NCI-H1092 treated with DMSO at 0.1 percent for 48 hours (cell line): Measurements from ENCODE around the gene PTPRN2.
"Not testable (repeated sequence)": the region's sequence is repeated elsewhere in the genome, so short reads cannot be mapped to it uniquely, and the experiment has no call there.

Source experiments
- DNase-seq: peaks from one replicate; lab custom pipeline; 2025; lab: John Stamatoyannopoulos, UW

The PTPRN2 gene

GRCh38 chr7:158443688-158444483 is 143.7 kb downstream of the PTPRN2 start:
- no peak for DNase-seq

GRCh38 chr7:158443014-158443687 is 144.5 kb downstream of the PTPRN2 start:
- no peak for DNase-seq

DNA sequence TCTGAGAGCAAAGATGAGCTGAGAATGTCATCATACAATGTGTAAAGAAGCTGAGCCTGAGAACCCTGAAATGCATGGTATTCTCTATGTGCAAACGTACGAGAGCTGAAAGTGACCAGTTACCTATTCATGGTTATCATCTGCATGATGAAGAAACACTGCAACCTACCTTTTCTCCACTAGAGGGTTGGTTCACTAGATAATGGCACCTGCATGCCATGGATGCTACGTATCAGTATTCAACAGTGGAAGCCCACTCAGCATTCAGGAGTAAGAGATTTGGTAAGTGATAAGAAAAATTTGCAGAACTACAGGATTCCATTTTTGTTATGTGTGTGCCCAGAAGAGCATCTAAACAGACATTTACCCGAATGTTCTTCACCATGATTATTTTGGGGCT is 145.4 kb downstream of the PTPRN2 start:
- DNase-seq, result peak; percentile 15

GRCh38 chr7:158439035-158439434 is 148.6 kb downstream of the PTPRN2 start:
- no peak for DNase-seq

DNA sequence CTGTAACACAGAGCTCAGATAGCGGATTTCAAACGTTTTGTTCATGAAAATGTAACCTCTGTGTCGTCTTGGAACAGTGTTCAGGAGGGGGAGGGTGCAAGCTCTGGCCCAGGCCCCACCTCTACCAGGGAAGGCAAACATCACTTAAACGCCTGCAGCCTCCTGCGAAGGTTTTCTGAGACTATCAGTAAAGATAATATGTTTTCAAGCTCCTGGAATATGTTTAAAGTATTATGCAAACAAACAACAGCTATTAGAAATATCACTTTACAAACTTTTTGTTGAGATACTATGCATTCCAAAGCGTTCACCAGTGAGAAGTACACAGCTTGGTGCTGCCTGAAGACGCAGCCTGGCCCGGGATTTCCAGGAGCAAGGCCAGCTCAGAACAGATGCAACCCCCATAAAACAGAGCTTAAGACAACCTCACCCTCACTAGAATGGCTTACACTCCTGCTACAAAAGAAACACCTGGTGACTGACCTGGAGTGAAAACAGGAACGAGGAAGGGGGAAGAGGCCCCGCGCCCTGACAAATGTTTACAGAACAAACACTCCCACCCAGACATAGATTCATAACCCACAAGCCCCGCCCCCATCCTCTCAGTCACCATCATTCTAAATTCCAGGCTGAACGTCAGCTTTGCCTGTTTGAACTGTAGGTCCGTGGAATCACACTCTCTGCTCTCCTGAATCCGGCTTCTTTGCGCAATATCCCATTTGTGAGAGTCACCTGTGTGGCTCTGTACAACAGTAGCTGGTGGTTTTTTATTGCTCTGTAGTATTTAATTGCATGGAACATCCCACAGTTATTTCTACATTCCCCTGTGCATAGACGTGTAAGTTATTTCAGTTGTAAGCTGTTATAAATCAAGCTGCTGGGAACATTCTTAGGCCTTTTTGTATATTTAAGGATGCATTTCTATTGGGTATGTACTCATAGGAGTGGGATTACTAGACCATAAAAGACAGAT is 155.0 kb downstream of the PTPRN2 start:
- peak; percentile 96 for DNase-seq

- no peak for DNase-seq
These were observed 155.7 kb downstream of the PTPRN2 start for GRCh38 chr7:158431941-158432347.

DNA sequence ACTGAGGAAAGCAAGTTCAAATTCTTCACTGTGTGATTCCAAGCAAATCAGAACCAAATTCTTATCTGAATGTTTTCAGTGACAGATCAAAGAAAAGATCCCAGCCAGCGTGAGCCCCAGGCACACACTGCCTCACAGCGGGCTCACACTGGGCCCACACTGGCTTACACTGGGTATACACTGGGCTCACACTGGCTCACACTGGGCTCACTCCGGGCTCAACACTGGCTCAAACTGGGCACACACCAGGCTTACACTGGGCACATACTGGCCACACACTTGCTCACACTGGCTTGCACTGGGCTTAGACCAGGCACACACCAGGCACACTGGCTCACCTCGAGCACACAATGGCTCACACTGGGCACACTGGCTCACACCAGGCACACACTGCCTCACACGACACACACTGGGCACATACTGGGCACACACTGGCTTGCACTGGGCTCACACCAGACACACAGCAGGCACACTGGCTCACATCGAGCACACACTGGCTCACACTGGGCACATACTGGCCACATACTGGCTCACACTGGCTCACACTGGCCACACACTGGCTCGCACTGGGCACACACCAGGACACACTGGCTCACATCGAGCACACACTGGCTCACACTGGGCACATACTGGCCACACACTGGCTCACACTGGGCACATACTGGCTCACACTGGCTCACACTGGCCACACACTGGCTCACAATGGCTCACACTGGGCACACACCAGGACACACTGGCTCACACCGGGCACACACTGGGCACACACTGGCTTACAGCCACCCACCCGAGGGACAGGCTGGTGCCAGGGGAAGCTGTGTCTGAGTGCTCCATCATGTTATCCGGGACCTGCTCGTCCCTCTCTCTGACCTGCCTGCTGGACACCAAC is 156.3 kb downstream of the PTPRN2 start:
- DNase-seq, result no peak

DNA sequence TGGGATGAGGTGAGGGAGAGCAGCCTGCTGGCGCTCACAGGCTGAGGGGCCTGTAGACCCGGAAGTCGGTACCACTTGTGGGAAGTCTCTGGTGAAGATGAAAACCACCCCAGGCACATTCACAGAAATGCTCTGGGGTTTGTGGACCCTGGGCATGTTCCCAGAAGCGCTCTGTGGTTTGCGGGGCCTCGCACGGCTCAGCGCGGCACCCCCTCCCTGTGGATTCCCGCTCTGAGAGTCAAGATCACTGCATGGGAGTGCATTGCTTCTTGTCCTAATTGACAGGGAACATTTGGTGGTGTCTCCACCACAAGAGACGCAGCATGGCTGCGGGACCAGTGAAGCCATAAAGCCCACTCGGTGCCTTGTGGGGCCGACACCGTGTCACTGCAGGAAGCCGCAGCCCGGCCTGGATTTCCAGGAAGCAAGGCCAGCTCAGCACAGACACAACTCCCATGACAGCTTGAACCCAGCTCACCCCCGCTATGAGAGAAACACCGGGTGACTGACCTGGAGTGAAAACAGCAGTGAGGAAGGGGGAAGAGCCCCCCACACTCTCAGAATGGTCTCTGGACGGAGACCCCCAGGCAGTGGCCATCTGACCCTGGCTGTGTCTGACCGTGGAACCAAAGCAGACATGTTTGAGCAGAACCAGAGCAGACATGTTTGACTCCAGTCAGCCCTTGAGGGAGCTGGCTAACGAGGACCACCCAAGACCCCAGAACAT is 157.2 kb downstream of the PTPRN2 start:
- DNase-seq, result no peak

DNA sequence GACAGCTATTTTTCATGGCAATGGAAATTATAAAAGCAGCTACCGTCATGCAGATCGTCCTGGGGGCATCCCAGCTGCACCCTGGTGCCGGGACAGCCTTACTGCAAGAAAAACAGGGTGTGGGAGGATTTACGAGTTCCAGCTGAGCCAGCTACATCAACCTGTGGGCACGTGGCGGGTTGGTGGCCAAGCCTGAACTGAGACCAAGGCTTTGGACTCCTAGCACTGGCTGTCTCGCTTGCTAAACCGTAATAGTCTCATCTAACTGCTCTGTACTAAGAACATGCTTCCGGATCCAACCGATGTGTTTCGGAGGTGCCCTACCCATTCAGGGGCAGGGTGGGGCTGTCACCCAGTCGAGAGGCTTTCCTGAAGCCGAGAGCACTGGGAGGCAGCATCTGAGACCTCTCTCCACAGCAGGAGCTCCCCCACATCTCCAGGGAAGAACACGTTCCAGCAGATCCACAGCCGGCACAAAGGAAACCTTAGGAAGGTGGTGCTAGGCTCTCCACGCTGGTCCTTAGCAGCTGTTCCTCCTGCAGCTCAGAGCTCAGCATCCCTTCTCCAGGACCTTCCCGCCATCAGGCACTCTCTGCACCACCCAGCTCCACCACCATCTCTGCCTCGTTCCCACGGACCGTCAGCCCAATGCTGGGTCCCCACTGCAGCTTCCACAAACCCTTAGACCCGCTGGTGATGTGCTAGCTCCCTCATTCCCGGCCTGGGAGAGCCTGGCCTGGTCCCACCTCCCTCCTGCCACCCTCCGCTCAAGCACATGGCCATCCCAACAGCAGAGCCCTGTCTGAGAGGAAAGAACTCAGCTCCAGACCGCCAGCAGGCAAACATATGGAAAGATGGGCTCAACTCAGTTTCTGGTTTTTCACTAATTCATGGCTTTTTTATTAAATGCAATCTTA is 158.5 kb downstream of the PTPRN2 start:
- DNase-seq, result no peak

DNA sequence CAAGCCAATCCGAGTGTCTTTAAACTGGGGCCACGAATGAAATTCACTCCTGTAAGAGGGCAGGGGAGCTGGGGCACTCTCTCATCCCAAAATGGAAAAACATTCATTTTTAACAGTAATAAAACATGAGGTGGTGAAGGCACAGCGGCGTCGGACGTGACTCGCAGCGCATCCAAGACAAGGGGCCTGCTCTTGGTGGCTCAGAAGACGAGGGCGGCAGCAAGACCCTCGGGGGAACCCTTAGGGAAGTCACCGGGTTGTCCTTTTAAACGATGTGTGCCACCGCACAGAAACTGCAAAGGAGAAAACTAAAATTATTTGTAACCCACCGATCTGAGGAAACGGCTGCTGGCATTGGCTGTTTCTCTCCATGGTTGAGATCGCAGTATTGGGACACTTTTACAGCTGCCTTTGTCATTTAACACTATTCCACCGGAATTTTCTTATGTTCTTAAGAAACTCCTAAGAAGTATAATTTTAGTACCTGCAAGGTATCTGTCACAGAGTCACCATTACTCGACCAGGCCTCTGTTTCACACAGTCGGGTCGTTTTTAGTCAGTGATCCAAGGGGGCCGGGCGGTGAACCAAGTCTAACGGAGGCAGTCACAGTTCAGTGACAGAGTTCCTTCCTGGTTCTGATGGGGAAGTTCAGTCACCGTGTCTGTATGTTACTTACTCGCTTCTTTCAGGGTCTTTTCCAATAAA is 159.3 kb downstream of the PTPRN2 start:
- no peak for DNase-seq

DNA sequence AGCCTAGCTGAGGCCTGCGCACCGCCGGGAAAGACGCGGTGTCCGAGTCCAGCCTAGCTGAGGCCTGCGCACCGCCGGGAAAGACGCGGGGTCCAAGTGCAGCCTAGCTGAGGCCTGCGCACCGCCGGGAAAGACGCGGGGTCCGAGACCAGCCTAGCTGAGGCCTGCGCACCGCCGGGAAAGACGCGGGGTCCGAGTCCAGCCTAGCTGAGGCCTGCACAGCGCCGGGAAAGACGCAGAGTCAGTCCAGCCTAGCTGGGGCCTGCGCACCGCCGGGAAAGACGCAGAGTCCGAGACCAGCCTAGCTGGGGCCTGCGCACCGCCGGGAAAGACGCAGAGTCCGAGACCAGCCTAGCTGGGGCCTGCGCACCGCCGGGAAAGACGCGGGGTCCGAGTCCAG is 161.9 kb downstream of the PTPRN2 start:
- DNase-seq, result not testable (repeated sequence)

GRCh38 chr7:158424531-158424930 is 163.1 kb downstream of the PTPRN2 start:
- no peak for DNase-seq

DNA sequence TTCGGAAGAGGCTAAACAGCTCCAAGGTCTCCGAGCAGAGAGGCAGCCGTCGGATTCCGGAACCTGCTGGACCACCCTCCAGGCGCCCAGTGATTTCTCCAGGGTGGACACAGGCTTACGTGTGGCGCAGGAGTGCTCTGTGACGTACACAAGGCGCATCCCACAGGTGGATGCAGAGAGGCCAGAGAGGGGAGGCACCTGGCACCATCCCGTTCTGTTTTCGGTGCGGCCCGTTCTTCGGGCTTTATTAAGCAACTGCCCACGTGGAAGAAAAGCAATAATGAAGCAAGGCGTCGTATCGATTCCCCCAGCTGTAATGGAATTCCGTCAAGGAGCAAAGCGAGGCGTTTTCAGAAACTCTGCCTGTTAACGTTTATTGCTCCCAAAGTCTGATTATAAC is 163.6 kb downstream of the PTPRN2 start:
- DNase-seq, result no peak

DNA sequence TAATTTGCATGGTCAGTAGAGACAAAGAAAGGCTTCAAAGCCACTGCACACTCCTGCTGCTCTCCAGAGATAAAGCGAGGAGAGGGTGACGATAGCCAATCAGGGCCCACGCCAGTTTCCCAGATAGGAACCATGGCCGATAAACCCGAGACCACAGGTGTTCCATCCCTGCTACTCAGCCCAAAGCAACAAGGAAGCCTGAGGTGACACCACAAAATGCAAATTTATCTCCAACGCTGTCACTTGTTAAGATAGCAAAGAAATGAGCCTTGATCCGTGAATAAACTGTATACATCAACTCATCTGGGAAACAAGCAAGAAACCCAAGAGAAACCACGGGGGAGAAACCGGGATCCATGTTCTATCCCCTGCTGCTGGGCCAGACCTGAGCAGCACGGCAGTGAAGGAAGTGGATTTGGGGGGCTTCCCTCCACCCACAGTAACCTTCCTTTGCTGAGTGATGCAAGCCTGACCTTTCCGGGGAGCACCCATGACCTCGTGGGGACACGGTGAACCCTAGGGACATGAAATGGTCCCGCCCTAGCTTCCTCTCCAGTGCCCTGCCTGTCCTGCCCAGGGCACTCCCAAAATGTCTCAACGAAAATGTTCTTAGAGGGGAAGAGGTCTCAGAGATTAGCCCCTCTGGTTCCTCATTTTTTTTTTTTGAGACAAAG is 164.6 kb downstream of the PTPRN2 start:
- no peak for DNase-seq

- no peak for DNase-seq
These were observed 165.3 kb downstream of the PTPRN2 start for GRCh38 chr7:158422196-158422886.

- no peak for DNase-seq
These were observed 166.3 kb downstream of the PTPRN2 start for GRCh38 chr7:158421361-158421760.

DNA sequence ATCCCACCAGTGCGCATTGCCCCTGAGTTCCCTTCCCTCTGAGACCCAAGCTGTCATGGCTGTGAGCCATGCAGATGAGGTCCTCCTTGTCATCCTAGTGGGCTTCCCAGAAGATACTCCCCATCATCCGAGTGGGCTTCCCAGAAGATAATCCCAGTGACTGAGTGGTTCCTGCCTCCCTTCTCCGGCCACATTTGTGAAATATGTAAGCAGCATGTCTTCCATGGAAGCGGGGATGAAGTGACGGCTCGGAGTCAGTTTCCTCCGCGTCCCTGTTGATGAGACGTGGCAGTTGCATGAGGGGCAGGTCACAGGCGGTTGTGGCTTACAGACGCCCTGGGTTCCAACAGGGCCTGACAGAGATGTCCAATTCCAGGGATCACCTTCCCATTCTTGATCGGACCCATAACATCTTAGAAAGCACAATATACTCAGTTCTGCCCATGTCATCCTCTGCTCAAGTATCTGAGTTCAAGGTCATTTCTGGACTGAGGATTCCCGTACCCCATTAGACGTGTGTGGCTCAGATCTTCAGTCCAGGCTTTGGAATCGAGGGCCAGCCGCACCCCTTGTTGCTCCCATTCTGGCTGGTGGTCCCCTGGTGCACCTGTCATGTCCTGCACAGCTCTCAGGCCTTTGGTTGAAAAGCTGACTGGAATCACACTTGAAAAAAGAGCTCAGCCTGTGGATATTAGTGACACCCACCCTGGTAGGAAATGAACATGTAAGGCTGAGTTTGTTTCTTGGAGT is 166.9 kb downstream of the PTPRN2 start:
- DNase-seq, result no peak
